ENCODE measurements around the gene PODN.

The PODN gene

GRCh38 chr1:53132176-53132575, 70.2 kb downstream of the PODN start:
- no peak for DNase-seq (ENCODE audit: low read depth)

- no peak for DNase-seq (ENCODE audit: low read depth)
Measured at GRCh38 chr1:53133261-53134041, 71.4 kb downstream of the PODN start.

- DNase-seq (ENCODE audit: low read depth): no peak
Measured at GRCh38 chr1:53134042-53134485, 72.1 kb downstream of the PODN start.

Measured in stimulated activated CD8-positive, alpha-beta memory T cell treated with anti-CD3 and anti-CD28 coated beads, Interleukin-15, amount 100 ng/mL, for 24 hours (primary cell).